GM18861 (cell line): Measurements from ENCODE around the gene STUM.
"Not testable (repeated sequence)": the region's sequence is repeated elsewhere in the genome, so short reads cannot be mapped to it uniquely, and the experiment has no call there.

Source experiments
- ATAC-seq: cut with Tn5 transposase; IDR thresholded peaks from one replicate; pipeline ENCODE4 v1.9.1; 2021; ENCODE audit not compliant: unreplicated experiment

STUM gene

GRCh38 chr1:226603022-226603857, 54.7 kb downstream of the STUM start:
- no peak for ATAC-seq

DNA sequence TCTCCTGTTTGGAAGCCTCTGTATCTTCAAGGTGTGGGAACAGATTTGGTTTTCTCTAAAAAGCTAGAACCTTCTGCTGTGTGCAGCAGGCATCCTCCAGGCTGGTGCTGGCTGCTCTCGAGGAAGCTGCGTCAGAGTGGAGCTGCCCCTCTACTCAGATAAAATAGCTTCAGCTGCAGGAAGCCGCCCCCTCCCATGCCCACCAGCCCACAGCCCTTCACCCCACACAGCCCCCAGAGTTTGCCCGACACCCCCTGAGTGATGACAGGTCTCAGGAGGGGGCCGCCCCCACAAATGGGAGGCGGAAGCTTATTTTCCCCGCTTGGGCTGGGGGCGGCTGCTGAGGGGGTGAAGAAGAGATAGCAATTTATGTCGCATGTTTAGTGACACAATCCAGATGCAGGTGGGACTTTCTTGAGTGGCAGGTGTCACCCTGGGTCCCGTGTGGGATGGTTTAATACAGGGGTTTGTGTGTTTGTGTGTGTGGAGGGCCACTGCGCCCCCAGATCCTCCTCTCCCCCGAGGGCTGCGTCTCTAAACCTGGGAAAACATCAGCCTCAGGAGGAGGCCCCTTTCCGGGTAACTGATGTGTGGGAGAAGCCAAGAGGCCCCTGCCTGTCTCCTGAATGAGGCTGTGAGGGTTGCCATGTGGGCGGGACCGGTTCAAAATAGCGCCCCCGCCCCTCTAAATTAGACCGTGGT, 55.4 kb downstream of the STUM start:
- ATAC-seq, result no peak

GRCh38 chr1:226604560-226605317, 56.2 kb downstream of the STUM start:
- ATAC-seq, result no peak

- no peak for ATAC-seq
Observed at GRCh38 chr1:226605318-226605950, 56.9 kb downstream of the STUM start.

DNA sequence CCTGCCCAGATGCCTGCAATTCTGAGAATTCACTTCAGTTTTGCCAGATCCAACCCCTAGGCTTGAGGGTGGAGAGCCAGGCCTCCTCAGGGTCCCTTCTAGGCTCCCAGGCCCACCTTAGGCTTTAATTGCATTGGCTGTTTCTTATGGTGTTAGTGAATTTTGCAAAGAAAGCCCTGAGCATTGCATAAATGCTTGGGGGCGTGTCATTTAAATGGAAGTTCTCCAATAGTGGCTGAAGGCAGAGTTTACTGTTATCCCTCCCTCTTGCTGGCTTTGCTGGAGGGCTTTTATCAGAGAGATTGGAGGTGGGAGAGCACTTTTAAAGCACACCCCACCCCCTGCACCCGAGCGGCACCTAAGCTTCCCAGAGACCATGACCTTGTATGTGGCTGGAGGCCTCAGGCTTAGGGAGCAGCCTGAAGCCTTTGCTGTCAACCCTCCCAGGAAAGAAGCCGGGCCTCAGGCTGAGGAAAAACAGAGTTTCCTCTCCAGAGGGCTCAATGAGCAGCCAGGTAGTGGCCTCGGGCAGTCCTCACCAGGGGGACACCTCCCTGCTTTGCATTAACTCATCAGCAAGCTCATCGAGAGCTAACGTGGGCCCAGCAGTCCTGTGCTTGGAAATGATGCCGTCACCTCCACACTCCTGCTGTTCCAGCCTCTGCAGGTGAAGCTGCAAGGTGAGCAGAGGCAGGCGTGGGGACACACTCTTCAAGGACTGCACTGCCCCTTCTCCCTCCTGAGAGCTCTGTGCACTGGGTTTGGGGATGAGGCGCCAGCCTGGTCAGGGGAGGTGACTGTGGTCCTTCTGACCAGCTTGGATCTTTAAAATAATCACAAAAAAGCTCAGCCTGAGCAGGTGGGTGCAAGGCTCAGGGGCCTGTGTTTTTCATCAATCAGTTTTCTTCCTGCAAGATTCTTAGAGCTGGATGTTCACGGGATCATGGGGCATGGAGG, 58.0 kb downstream of the STUM start:
- ATAC-seq, result no peak

GRCh38 chr1:226607268-226607660, 58.7 kb downstream of the STUM start:
- no peak for ATAC-seq

DNA sequence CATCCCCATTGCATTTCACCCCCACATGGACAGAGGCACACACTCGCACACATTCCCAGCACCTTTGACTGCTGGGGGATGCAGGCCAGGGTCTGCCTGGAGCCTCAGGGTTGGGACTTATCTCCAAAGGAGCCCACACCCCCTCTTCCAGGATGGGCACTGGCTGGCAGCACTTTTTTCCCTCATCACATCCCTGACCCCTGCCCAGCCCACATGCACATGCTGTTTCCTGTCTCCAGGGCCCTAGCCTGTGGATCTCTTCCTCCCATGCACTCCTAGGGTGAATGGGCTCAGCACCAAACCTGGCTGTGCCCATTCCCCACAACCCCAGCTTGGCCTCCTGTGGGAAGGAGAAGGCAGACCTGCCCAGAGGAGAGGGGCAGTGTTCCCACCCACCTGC, 59.3 kb downstream of the STUM start:
- ATAC-seq, result no peak

DNA sequence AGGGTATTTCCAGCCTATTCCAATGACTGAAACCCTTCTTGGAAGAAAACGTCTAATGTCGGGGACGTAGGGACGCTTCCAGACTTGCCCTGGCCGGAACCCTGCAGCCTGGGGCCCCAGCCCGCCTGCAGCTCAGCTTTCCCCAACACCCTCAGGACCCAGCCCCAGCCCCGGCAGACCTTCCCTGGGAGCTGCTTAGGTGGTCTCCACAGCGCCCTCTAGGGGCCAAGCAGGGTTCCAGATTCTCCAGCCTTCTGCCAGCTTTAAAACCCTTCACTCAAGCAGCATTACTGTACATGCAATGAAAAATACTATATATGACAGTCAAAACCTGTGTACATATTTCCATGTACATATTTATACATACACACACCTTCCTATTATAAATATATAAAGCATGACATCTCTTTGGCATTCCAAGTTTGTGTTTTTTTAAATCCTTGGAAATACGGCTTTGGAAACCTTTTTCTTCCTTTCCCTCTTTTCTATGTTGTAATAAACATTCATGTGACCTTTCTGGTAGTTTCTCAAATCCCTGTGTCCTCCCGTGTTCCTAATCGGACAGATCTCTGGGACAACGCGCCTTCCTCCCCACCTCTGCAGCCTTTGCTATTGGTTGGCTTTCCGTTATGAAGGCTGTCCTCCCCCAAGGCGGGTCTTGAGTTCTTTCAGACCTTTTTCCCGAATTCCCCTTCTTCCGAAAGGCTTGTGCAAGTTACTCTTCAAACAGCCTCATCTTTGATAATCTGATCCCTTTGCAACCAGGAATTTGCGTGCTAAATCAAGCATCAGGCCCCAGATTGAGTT, 60.3 kb downstream of the STUM start:
- no peak for ATAC-seq

DNA sequence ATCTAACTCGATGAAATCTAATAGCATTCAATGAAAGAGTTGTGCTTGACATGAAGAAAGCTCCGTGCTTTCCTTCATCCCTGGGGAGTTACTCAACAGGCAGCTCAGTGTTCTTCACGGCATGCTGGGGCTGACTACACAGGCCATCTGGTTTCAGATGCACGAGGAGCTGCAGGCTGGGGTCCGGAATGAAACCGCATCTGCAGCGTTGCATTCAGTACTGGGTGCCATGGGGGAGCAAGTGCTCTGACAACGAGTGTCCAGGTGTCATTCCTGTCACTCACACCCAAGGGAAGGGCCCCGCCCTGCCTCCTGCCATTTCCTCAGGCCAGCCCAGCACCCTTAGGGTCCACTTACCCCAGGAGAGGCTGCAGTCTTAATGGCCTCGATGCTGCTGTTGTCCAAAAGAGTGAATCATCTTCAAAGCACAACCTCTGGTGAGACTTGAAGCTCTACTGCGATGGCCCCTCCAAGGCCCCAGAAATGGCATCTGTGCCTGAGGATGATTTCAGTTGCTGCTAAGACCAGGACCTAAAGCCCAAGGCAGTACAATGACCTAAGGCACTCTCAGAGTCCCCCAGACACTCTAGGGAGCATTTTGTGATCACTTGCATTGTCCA, 61.4 kb downstream of the STUM start:
- no peak for ATAC-seq

- no peak for ATAC-seq
Observed at GRCh38 chr1:226610671-226611070, 62.1 kb downstream of the STUM start.

- ATAC-seq, result no peak
Observed at GRCh38 chr1:226611301-226611700, 62.7 kb downstream of the STUM start.

DNA sequence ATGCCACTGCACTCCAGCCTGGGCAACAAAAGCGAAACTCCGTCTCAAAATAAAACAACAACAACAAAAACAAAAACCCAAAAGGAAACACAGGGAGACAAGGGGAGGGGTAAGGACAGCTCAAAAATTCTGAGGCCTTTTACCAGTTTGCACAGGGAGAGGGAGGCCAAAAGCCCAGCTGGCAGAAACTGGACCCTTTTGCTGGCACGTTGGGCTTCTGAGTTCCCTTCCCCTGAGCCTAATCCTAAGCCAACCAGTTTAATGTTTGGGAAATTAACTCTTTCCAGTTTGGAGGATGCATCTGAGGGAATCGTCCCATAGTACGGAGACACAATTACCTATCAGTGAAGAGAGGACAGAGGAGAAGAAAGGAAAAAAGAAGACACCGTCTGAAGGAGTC, 63.4 kb downstream of the STUM start:
- not testable (repeated sequence) for ATAC-seq

DNA sequence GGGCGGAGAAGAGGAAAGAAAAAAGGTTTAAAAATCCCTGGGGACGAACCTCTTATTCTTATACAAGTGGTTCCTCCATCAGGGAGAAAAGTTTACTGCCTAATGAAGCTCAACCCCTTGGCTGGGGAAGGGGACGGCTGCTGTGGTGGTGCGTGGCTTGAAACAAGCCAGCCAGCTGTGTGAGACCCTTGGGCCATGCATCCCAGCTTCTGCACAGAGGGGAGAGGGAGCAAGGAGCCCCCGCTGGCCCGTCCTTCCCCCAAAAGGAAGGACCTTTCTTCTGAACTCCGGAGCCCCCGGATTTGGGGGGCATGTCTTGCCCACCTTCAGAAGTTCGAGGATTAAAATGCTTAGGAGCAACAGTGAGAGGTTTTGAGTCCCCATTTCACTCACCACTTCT, 67.3 kb downstream of the STUM start:
- ATAC-seq, result no peak

- no peak for ATAC-seq
Observed at GRCh38 chr1:226616636-226617035, 68.1 kb downstream of the STUM start.

- no peak for ATAC-seq
Observed at GRCh38 chr1:226617109-226617508, 68.5 kb downstream of the STUM start.

GRCh38 chr1:226617719-226618118, 69.2 kb downstream of the STUM start:
- not testable (repeated sequence) for ATAC-seq

GRCh38 chr1:226618380-226618779, 69.8 kb downstream of the STUM start:
- ATAC-seq, result no peak

DNA sequence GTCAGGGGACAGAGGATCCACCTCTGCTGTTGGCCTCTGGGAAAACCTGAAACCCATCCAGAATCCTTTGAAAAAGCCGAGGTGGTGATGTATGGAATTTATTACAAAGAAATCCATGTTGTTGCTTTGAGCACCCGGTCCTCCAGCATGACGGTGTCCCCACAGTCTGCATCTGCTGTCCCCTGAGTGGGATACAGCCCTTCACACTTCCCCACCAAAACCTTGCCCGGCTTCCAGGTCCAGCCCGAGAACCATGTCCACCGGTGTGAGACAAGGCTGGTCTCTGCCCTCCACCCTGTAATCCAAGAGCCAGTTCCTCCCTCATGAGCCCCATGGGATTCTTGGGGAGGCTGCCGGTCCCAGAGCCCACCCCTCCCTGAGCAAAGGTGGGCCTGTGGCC, 70.5 kb downstream of the STUM start:
- no peak for ATAC-seq

DNA sequence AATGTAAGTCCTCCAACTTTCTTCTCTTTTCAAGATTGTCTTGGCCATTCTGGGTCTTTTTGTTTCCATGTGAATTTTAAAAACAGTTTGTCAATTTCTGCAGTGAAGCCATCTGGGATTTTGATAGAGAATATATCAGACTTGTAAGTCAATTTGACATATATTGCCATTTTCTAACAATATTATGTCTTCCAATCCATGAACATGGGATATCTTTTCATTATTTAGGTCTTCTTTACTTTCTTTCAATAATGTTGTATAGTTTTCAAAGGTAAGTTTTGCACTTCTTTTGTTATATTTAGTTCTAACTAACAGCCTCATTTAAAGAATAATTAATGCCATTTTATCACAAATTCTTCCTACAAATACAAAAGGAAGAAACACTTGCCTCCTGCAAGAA, 73.4 kb downstream of the STUM start:
- no peak for ATAC-seq
